ENCODE results near the gene NAA35.
"Not testable (repeated sequence)": the region's sequence is repeated elsewhere in the genome, so short reads cannot be mapped to it uniquely, and the experiment has no call there.

The NAA35 gene

GRCh38 chr9:86035827-86036440 is 95.0 kb downstream of the NAA35 start:
- no peak for DNase-seq

- DNase-seq: no peak
These were observed 95.6 kb downstream of the NAA35 start for GRCh38 chr9:86036555-86036954.

GRCh38 chr9:86039991-86040860 is 99.3 kb downstream of the NAA35 start:
- no peak for DNase-seq

- no peak for DNase-seq
These were observed 99.9 kb downstream of the NAA35 start for GRCh38 chr9:86040861-86041155.

- no peak for DNase-seq
These were observed 100.4 kb downstream of the NAA35 start for GRCh38 chr9:86041311-86041741.

- DNase-seq: no peak
These were observed 101.4 kb downstream of the NAA35 start for GRCh38 chr9:86042199-86042978.

GRCh38 chr9:86043586-86043985 is 102.6 kb downstream of the NAA35 start:
- no peak for DNase-seq

- peak in 1 of 2 experiments; percentile 18 for DNase-seq
These were observed 103.1 kb downstream of the NAA35 start for GRCh38 chr9:86043999-86044398.

GRCh38 chr9:86045654-86046053 is 104.7 kb downstream of the NAA35 start:
- DNase-seq: no peak

- DNase-seq: no peak
These were observed 105.2 kb downstream of the NAA35 start for GRCh38 chr9:86046071-86046636.

- no peak for DNase-seq
These were observed 106.0 kb downstream of the NAA35 start for GRCh38 chr9:86046930-86047341.

- DNase-seq: no peak
These were observed 106.4 kb downstream of the NAA35 start for GRCh38 chr9:86047361-86047760.

- DNase-seq: not testable (repeated sequence)
These were observed 107.2 kb downstream of the NAA35 start for GRCh38 chr9:86048018-86048742.

- no peak for DNase-seq
These were observed 111.9 kb downstream of the NAA35 start for GRCh38 chr9:86052556-86053468.

- no peak for DNase-seq
These were observed 113.7 kb downstream of the NAA35 start for GRCh38 chr9:86054695-86055094.

- no peak for DNase-seq
These were observed 116.5 kb downstream of the NAA35 start for GRCh38 chr9:86057491-86057890.

GRCh38 chr9:86061972-86062739 is 121.2 kb downstream of the NAA35 start:
- DNase-seq: no peak

GRCh38 chr9:86062845-86063693 is 122.1 kb downstream of the NAA35 start:
- DNase-seq: no peak

- DNase-seq: peak; percentile 41 to 75
These were observed 123.3 kb downstream of the NAA35 start for GRCh38 chr9:86064220-86064619.
